Right lobe of liver (tissue), 6 donors: ENCODE data around the gene DYNC1LI2. TPM values are rescaled to one million over a fixed set of nuclear protein-coding genes. Genes with fewer than 3 reads are reported as not detected.

Experiments used
- ATAC-seq, 4 donors: fragments of 200-7000 bp; cut with Tn5 transposase; one replicate each; pipeline ENCODE4 v1.9.1; 2020; ENCODE audit warnings: mild to moderate bottlenecking in 4 of 4, moderate library complexity in 4 of 4
- DNase-seq, 3 donors: peaks; one replicate each; pipeline ENCODE4 v3.0.0-alpha.2; 2020
- H3K27ac ChIP-seq, 3 donors: fragments of 200-600 bp; one replicate each; pipeline ENCODE4 v1.8.0; 2022
- H3K27me3 ChIP-seq, 2 donors: fragments of 200-600 bp; one replicate each; pipeline ENCODE4 v1.8.0; 2022
- H3K36me3 ChIP-seq, 4 donors: fragments of 200-600 bp; sonication (generic) in 1 of 4; one replicate each; pipeline versions ENCODE4 v1.5.1 to v1.8.0; 2017 to 2022; ENCODE audit warnings: control low read depth in 1 of 4
- H3K4me1 ChIP-seq, 4 donors: fragments of 200-600 bp; sonication (generic) in 1 of 4; one replicate each; pipeline versions ENCODE4 v1.5.1 to v1.8.0; 2017 to 2022; ENCODE audit warnings: control low read depth in 1 of 4
- H3K4me3 ChIP-seq, 3 donors: fragments of 200-600 bp; one replicate each; pipeline ENCODE4 v1.8.0; 2022
- H3K9me3 ChIP-seq, 4 donors: fragments of 200-600 bp; sonication (generic) in 1 of 4; one replicate each; pipeline versions ENCODE4 v1.5.1 to v1.8.0; 2017 to 2022; ENCODE audit warnings: control low read depth in 1 of 4
- CTCF ChIP-seq, 4 donors: fragments of 200-600 bp in 3 of 4; fragments of 450-650 bp in 1 of 4; IDR thresholded peaks; one replicate each; pipeline versions ENCODE4 v1.5.1 to v1.8.0; 2016 to 2022; ENCODE audit warnings: antibody characterized with exemption in 4 of 4, mild to moderate bottlenecking in 2 of 4
- POLR2A ChIP-seq: fragments of 450-650 bp; IDR thresholded peaks from one replicate; pipeline ENCODE4 v1.6.1; 2017; ENCODE audit warnings: antibody characterized with exemption, mild to moderate bottlenecking
- WGBS: methylation state at CpG from one replicate; pipeline ENCODE4 v1.1.6; 2018; ENCODE audit warnings: low coverage, low lambda C conversion rate; ENCODE audit not compliant: insufficient coverage; ENCODE audit errors: missing lambda C conversion rate; 5-methylcytosine and 5-hydroxymethylcytosine counted together
- intact Hi-C, 2 donors: fragments of 100-400 bp; cut with DNase I; formaldehyde crosslinking; loops; one replicate each; pipeline versions ENCODE4 v1.11.2 to v1.14.1; 2022
- total RNA-seq, 6 experiments: library from RNA; depleted of rRNA in 2 of 6; stranded (reverse); fragments of >200 nt in 2 of 6; fragmentation: NEBNext Ultra II Directional in 3 of 6; extraction: Animal tissue kit (Norgen Biotek cat#: 25700) in 3 of 6; gene quantifications; one replicate each; pipeline versions ENCODE4 v1.1.0 to v1.2.4, GENCODE V29; 2016 to 2023
- donor health status: DM: no; HTN: yes; CAD: no.
- donor health status: DM: no; HTN: no; CAD: no.
- donor health status: DM: no; HTN: no; CAD: no.
- donor health status: DM: no; HTN: yes; CAD: no.
- donor health status: DM: no; HTN: yes; CAD: no.

DYNC1LI2 gene
- total RNA-seq, 6 experiments from 2014 or later: 30.5 to 44.1 (median 37.9) TPM

- Histone ChIP-seq H3K36me3 (no peaks in the 10 kb centered on the region), H3K4me3 (no peak overlapping the region), H3K9me3 (no peaks in the 10 kb centered on the region), H3K4me1 (no peaks in the 10 kb centered on the region), H3K27me3 (no peaks in the 10 kb centered on the region), H3K27ac (no peak overlapping the region)
- WGBS: 47% methylated on average over 5 of the region's 6 CpGs
- ATAC-seq (peak in 1 of 4 donors; percentile 24), DNase-seq (no peak)
- intact Hi-C loops: no loop called here
- TF ChIP-seq CTCF (IDR thresholded peaks at IDR 0.05): no peak
- TF ChIP-seq POLR2A: no peak
Measured at GRCh38 chr16:66714654-66715307, 36.6 kb downstream of the DYNC1LI2 start.

GRCh38 chr16:66714062-66714461, 37.3 kb downstream of the DYNC1LI2 start:
- no peak for ATAC-seq
- Histone ChIP-seq H3K9me3 (no peaks in the 10 kb centered on the region), H3K4me3 (no peak overlapping the region), H3K27ac (no peak overlapping the region), H3K36me3 (no peaks in the 10 kb centered on the region), H3K4me1 (no peaks in the 10 kb centered on the region), H3K27me3 (no peaks in the 10 kb centered on the region)
- intact Hi-C loops: no loop called here
- DNase-seq: no peak
- TF ChIP-seq CTCF (IDR thresholded peaks at IDR 0.05) (no peak), POLR2A (no peak)
- WGBS: 80% methylated on average over 6 of the region's 6 CpGs

GRCh38 chr16:66713076-66713475, 38.3 kb downstream of the DYNC1LI2 start:
- Histone ChIP-seq H3K27ac (no peak overlapping the region), H3K9me3 (no peaks in the 10 kb centered on the region), H3K4me3 (no peak overlapping the region), H3K27me3 (no peaks in the 10 kb centered on the region), H3K36me3 (no peaks in the 10 kb centered on the region), H3K4me1 (no peaks in the 10 kb centered on the region)
- ATAC-seq (no peak), DNase-seq (no peak)
- WGBS: 59% methylated on average over 2 of the region's 2 CpGs
- intact Hi-C loops: no loop called here
- TF ChIP-seq CTCF (IDR thresholded peaks at IDR 0.05) (no peak), POLR2A (no peak)

GRCh38 chr16:66712512-66712911, 38.9 kb downstream of the DYNC1LI2 start:
- no peaks in the 10 kb centered on the region for H3K4me1 ChIP-seq
- H3K9me3 ChIP-seq: no peaks in the 10 kb centered on the region
- H3K4me3 ChIP-seq: no peak overlapping the region
- no peaks in the 10 kb centered on the region for H3K36me3 ChIP-seq
- intact Hi-C loops: no loop called here
- no peak for DNase-seq
- TF ChIP-seq POLR2A (no peak), CTCF (IDR thresholded peaks at IDR 0.05) (no peak)
- ATAC-seq: peak in 1 of 4 donors; percentile 22
- H3K27ac ChIP-seq: no peak overlapping the region
- H3K27me3 ChIP-seq: no peaks in the 10 kb centered on the region

GRCh38 chr16:66711581-66711980, 39.8 kb downstream of the DYNC1LI2 start:
- intact Hi-C loops: no loop called here
- Histone ChIP-seq H3K4me1 (no peaks in the 10 kb centered on the region), H3K36me3 (no peaks in the 10 kb centered on the region), H3K27me3 (no peaks in the 10 kb centered on the region), H3K27ac (no peak overlapping the region), H3K9me3 (no peaks in the 10 kb centered on the region), H3K4me3 (no peak overlapping the region)
- DNase-seq: no peak
- TF ChIP-seq POLR2A (no peak), CTCF (IDR thresholded peaks at IDR 0.05) (no peak)
- no peak for ATAC-seq
